SW 1271 (cell line): Measurements from ENCODE around the gene LRRC27.

ENCODE experiments used
- DNase-seq, 2 experiments: peaks; one replicate each; lab custom pipeline; 2025; lab: John Stamatoyannopoulos, UW

The LRRC27 gene

DNA sequence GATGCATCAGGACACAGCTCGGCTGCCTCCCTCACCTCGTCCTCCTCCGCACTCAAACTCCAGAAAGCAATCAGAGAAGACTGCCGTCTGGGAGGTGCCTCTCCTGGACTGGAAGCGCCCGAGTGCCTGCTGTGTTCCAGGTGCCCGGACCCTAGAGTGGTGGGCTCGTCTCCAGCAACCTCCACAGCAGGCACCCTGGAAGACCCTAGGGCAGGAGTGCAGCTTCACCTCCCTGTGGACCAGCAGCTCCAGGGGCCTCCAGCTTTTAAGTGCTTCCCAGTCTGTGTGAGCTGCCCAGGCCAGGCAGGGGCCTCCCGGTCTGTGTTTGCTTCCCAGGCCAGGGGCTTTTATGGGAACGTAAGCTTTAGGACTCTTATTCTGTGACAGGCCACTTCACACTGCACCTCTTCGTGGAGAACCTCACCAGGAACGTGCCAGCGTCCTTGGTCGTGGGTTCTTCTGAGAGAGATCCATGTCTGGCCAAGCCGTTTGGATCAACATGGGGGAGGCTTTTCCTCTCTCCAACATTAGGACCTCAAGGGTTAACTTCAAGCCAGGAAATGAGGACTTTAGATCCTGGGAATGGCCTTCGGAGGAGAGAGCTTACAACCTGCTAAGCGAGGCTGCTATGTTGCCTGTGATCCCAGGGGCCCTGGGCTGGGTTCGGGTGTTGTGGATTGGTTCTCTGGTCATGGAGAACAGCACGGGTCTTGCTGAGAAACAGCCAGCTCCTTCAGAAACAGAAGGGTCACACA, 59.1 kb downstream of the LRRC27 start:
- DNase-seq = no peak

DNA sequence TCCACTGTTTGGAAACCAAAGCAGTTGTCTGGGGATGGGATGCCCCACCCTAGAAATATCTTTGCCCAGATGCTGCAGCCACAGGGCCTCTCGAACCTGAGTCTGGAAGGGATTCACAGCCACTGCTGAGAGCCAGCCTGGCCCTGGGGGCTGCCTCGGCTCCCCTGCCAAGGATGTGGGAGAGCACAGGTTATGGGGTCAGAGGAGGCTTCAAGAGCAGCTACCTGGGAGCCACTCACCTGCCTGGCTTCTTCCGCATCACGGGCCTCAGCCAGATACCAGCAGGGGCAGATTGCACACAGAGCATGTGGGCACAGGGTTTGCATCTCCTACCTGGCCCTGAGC, 59.7 kb downstream of the LRRC27 start:
- DNase-seq = no peak

DNA sequence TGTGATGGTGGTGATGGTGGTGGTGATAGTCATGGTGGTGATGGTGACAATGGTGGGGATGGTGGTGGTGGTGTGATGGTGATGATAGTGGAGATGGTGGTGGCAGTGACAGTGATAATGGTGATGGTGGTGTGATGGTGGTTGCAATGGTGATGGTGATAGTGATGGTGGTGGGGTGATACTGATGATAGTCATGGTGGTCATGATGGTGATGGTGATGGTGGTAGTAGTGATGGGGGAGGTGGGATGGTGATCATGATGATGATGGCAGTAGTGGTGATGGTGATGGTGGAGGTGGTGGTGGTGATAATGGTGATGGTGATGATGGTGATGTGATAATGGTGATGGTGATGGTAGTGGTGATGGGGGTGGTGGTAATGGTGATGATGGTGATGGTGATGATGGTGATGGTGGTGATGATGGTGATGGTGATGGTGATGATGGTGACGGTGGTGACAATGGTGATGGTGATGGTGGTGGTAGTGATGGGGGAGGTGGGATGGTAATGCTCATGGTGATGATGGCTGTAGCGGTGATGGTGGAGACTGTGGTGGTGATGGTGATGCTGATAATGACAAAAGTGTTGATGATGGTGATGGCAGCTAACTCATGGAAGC, 60.3 kb downstream of the LRRC27 start:
- DNase-seq = no peak

DNA sequence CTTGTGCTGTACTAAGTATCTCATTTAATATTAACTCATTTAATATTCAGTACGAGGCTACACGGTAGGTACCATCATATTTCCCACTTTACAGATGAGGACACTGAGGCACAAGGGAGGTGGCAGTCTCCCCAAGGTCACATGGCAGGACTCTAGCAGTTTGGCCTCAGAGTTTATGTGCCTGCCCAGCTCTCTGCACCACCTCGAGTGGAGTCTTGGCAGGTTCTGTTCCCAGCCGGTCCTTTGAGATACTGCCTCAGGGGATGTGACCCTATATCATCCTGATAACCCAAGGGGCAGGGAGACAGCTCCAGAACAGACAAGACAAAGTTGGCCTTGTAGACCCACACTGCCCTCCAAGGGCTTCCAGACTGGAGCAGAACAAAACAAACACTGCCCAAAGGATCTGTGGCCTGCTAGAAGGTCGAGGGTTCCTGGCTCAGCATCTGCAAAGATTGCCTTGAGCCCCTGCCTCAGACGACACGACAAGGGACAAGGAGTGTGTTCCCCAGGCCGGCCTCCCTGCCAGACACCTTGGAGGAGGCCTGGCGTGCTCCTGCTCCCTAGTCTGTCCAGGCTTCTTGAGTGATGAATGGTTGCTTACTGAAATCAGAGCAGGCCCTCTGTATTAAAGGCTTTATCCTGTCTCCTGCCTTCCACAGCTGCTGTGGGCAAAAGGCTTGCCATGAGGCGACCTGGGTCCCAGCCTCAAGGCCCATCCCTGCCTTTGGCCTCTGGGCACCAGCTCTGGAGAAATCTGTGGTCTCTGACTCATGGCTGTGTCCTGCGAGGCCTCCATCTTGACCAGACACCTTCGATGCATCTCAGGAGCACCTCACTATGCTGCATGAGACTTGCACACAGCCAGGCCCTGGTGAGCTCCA, 61.1 kb downstream of the LRRC27 start:
- no peak for DNase-seq

DNA sequence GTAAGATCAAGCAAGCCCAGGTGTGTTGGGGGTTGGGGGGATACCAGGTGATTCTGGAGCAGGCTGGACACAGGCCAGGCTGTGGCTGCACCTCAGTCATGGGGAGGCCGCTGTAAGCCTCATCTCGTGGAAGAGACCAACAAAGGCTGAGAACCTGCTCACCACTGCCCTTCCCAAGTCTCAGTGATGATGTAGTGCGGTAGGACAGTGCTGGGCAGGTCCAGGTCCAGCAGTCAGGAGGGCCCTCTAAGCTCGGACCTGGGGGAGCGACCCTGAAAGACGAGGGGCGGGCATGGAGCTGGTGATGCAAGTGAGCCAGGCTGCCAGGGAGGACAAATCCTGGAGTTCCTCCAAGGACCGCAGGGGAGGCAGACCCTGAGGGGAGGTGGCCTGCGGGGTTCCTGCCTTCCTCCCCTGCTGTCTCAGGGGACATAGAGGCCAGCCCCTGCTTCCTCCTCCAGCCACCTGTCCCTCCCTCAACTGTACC, 61.7 kb downstream of the LRRC27 start:
- DNase-seq = no peak

DNA sequence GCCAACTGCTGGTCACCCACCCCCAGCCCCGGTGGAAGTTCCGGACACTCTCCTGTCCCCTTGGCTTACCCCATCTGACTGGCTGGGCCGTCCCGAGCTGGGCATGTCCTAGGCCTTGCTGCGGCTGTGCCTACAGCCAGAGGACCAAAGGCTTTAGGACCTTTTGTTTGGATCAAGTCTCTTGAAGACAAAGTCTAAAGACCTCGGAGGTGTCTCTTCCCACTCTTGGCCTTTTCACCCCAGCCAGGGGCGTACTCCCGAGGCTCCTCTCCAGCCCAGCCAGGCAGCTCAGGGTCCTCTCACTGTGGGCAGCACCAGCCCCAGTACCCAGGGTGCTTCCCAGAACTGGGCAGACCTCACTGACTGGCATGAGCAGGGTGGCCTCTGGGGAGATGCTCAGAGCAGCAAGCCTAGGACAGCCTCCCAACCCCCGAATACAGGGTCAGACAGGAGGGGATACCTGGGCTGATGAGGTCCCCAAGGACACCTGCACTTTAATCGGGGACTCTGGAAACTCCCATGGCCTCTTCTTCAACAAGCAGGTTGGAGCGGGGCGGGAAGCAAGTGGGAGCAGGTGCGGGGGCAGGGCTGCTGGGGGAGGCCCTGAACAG, 62.3 kb downstream of the LRRC27 start:
- DNase-seq = no peak

DNA sequence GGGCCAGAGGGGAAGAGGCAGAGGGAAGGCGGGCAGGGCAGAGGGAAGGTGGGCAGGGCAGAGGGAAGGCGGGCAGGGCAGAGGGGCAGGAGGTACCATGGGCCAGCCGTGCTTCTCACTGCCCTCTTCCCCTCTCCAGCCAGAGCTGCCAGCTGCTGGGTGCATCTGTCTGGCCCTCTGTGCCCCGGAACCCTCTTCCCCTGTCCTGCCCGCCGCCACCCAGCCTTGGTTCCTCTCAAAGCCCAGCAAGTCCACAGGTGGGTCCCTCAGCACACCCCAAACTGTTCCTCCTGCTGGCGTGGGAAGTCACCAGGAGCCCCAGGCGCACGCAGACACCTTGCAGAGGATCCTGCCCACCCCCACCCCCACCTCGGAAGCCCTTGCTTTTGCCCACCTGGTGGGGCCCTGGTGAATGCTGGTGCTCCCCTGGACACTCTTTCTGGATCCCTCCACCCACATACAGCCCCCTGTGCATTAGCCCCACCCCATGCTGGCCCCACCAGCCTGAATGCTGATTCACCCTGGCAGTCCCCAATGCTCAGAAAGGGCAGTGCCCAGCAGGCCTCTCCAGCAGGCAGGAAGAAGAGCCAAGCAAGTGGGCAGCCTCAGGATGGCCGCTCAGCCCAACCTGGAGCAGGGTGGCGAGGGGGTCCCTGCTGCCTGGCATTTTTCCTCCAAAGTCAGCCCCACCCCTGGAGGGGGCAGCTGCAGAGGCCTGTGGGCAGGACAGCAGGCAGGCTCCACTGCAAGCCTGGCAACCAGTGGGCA, 63.1 kb downstream of the LRRC27 start:
- DNase-seq = no peak

DNA sequence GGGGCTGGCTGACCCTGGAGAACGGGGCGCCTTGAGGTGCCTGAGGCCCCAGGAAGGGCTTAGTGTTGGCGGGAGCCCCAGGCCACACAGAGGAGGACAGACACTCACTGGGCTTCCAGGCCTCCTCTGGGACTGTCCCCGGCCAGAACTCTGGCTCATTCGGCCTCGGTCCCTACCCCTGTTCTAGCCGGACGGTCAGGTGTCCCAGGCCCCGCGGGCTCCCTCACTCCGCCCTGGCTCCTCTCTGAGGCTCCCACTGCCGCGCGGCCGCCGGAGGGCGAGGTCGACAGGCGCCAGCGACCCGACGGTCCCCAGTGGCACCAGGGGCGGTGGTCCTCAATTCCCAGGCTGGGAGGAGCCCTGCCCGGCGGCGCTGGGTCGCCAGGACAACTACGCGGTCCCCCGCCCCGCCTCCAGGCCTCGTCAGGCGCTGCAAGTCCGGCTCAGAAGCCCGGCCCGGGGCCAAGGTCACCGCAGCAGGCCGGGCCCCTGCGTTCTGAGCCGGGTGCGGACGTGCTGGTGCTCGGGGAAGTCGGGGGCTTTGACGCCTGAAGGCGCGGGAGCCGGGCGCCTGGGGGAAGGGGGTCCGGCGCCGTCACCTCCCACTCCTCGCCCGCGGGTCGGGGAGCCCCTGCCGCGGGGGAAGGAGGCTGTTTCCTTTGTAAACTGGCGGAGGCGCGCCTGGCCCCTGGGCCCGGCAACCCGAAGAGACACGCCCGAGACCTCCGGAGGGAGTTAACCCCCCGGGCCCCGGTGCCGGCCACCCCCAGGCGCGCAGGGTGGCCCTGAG, 63.9 kb downstream of the LRRC27 start:
- no peak for DNase-seq

DNA sequence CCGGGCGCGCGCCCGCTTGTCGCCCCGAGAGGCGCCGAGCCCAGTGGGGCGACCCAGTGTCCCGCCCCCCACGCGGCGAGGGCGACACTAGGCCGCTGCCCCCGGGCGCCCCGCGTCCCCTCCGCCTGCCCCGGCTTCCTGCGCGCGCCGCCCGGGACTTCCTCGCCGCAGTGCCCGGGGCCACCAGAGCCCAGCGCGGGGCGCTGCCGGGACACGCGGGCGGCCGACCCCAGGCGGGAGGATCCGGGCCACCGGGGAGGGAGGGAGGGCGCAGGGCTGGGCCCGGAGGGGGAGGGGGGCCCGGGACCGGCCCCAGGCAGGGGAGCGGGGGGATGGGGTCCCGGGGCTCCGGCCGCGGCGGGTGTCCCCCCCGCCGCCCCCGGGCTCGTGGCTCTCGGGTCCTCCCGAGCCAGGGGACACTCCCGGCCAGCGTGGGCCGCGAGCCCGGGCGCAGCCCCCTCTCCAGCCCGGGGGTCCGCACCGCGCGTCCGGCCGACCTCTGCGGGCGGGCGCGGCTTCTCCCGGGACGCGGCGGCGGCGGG, 64.6 kb downstream of the LRRC27 start:
- DNase-seq = no peak

DNA sequence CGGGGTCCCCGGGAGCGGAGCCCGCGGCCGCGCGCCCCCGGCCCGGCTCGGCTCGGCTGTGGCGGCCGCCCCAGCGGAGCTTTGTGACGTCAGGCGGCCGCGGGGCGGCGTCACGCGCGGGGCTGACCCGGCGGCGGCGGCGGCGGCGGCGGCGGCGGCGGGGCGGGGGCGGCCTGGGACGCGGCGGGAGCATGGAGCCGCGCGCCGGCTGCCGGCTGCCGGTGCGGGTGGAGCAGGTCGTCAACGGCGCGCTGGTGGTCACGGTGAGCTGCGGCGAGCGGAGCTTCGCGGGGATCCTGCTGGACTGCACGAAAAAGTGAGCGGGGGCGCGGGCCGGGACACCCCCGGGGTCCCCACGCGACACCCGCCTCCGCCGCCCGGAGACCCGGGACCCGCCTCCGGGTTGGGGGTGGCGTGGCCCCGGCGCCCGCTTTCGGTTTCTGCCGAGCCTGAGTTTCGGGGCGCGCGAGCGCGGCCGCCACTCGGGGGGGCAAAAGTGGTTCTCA, 65.1 kb downstream of the LRRC27 start, which contains the start of gene PWWP2B:
Gene PWWP2B, plus strand, starts transcription at position 165 of the 506 bp plus-strand sequence. Its CDS starts 27 bp downstream, at position 192.
- DNase-seq = no peak

DNA sequence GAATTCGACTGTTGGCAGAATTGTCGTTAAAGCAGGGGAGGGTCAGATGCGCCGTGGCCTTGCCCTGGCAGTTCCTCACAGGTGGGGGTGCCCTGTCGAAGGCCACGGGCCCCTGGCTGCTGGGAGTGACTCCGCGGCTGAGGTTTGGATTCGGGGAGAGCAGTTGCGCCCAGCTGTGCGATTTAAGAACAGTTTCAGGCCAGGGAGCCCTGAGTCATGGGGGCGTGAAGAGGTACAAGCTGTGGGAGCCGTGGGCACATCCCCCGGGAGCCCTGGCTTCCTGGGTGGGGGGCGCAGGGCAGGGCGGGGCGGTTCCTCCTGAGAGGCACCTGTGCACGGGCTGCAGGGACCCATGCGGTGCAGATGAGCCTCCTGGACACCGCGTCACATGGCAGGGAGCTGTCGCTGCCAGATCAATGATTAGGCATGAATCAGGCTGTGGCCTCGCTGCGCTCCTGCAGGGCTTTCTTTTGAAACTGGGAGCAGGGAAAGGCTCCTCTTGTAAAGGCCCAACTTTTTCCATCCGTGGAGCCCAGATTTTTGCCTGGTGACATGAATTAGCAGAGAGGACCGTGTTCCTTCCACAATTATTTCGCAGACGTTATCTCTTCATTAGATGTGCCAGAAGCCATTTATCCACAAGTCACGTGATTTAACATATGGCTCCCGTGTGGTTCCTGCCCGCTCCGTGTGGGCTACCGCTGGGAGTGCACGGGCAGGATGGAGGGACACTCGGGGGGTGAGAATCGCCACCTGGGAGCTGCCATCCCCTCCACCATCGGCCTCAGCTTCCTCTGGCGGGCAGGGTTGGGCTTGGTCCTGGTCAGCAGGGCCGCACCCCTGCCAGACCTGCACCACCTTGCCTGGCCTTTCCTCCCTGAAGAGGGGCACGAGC, 65.9 kb downstream of the LRRC27 start:
- no peak for DNase-seq

DNA sequence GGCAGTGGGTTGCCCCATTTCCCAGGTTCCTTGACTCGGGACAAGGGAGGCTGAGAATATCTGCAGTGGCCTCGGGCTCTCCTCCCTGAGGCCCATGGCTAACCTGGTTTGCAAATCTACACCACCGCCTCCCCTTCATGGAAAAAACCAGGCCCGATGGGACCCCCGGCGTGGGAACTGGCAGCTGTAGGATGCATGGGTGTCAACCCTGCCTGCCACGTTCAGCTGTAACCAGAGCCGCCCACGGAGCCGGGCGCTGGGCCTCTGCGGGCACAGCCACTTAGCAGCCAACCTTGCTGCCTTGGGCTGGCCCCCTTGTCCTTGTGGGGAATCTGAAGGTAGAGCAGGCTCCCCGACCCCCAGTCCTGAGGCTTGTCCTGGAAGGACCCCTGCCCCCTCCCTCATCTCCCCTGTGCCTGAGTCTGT, 66.6 kb downstream of the LRRC27 start:
- no peak for DNase-seq

DNA sequence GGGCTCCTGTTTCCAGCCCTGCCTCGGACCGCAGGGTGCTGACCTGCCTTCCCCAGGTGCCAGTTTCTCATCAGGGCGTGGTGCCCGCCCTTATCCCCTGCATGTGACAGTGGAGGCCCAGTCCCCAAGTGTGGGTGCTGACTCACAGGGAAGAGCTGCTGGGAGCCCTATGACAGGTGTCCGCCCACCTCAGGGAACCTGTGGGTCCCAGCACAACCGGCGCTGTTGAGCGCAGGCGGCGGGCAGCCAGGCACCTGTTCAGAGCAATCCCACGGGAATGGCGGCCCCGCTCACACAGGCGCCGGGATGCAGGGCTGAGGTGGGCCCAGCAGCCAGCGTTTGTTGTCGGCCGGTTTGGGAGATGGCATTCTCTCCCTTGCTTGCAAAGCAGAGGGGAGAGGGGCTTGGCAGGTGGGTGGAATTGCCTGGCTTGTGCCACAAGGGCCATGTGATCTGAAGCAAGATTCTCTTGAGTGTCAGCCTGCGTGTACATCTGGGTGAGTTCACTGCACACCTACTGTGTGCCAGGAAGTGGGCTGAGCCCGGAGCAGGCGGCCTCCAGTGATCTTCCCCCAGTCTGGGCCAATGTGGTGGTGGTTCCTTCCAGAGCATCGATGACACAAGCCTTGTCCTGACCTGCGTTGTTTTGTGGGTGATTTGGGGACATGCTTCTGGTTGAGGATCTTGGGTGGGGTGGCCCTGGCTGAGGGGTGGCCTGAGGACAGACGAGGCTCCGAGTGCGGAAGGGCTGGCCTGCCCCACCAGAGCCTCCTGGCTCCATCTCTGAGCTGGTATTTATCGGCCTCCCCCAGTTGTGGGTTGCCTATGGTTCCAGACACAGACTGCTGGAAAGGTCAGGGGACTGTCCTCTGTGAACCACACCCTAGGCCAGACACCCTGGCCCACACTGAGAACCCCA, 67.4 kb downstream of the LRRC27 start:
- no peak for DNase-seq

DNA sequence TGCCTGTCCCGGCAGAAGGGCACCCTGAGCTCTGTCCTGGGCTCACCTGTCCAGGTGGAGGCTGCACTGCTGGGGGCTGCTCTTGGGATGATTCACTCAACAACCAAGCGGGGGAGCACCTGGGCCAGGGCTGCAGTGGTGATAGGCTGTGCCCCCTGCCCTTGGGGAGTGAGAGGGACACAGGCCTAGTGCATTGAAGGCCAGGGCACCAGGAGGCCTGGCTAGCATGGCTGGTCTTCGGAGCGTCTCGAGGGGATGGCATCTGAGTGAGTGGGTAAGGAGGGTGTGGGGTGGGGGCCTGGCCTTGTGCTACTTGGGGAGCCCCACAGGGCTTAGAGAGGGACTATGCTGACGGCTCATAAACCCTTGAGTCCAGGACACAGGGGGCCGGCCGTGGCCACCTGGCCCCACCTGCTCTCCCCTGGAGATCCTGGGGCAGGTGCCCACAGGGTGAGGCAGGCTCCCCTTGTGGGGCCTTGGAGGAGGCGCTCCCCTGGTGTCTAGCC, 68.1 kb downstream of the LRRC27 start:
- DNase-seq = no peak

DNA sequence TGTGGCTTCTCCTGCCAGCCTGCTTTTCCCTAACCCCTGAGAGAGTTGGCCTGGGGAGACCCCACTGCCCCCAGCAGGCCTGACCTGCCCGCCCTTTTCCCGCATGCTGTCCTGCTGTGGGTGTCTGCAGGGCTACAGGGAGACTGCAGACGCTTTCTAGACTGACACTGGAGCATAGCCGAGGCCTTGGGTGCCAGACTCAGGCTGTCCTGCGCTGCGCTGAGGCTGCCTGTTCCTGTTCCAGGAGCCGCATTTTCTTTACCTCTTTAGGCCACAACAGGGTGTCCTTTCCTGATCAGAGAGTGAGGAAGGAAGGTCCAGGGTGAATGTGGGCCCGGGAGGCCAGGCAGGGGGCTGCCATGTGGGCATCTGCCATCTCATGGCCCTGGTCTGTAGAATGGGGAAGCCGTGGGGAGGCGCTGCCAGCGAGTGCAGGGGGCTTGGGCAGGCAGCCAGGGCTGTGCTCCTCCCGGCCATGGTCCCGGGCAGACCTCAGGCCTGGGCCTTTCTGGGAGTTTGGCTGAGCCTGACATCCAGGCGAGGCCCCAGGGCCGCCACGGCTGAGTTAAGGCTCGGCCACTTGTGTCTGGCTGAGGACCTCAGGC, 68.7 kb downstream of the LRRC27 start:
- DNase-seq = no peak

DNA sequence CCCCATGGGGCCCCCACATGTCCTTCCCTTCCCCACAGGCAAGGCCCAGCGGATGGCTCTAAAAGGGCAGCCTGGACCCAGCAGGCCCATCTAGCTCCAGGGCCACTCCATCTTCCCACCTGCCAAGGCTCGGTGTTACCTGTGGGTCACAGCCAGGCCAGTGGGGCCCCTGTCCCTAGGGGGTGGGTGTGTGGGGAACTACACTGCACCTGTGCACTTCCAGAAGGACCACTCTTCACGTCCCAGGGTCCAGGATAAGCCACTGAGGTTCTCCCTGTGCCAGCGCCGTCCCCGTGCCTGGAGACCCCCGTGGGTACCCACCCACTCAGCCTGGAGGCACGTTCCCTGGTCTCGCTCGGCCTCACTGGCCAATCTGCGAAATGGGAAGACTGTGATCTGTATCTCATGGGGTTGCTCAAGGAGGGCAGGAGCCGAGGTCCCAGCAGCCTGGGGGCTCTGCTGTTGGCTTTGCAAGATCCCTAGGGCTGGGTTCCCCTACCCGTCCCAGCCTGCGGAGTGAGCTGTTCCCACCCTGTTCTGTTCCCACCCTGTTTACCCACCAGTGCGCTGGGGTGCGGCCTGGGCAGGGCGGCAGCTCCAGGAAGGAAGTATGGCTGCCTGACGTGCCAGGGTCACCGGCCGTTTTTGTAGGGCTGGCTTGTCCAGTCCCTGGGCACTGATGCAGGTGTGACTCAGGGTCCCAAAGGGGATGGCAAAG, 69.6 kb downstream of the LRRC27 start:
- DNase-seq = no peak

DNA sequence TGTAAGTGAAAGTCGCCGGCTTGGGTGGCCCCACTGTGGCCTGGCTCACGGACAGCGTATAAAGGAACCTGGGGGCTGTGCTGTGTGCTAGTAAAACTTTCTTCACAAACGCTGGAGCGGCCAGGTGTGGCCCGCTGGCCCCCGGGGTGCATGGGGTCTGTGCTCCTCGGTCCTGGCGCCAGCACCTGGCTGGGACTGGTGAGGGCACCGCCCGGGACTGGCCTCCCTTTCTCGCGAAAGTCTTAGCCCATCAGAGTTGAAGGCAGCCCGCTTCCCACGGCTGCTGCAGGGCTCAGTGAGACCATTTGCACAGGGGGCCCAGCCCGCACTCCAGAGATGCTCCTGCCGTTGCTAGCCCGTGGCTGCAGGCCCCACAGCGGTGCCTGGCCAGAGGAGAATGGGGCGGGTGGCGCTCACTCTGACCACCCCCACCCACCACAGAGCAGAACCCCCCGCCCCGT, 70.8 kb downstream of the LRRC27 start:
- DNase-seq = no peak
